ENCODE measurements around the gene TMCO6.

Gene TMCO6

GRCh38 chr5:140627972-140628371, 11.3 kb upstream of the TMCO6 start (continued):
- no peak for TF ChIP-seq TSHZ1 (tag by site-specific recombination; IDR thresholded peaks at IDR 0.05; ENCODE audit: borderline replicate concordance)
- TF ChIP-seq ZNF335 (tag by site-specific recombination; conservative IDR thresholded peaks at IDR 0.05): no peak
- TF ChIP-seq ZNF140 (tag by site-specific recombination; IDR thresholded peaks at IDR 0.05): no peak
- TF ChIP-seq ZNF302 (tag by site-specific recombination; IDR thresholded peaks at IDR 0.05; ENCODE audit: low read depth): no peak
- no peak for TF ChIP-seq ATF2 (tag by site-specific recombination; IDR thresholded peaks at IDR 0.05; ENCODE audit: low read depth)
- TF ChIP-seq ZNF394 (tag by site-specific recombination; IDR thresholded peaks at IDR 0.05; ENCODE audit: borderline replicate concordance): no peak
- TF ChIP-seq GFI1B (tag by site-specific recombination; IDR thresholded peaks at IDR 0.05): no peak
- TF ChIP-seq ZNF214 (tag by site-specific recombination; IDR thresholded peaks at IDR 0.05; ENCODE audit: borderline replicate concordance): no peak
- TF ChIP-seq ZNF132 (tag by site-specific recombination; IDR thresholded peaks at IDR 0.05; ENCODE audit: borderline replicate concordance): no peak
- TF ChIP-seq ZNF174 (tag by site-specific recombination; IDR thresholded peaks at IDR 0.05): no peak
- no peak for TF ChIP-seq ZNF155 (tag by site-specific recombination; IDR thresholded peaks at IDR 0.05)
- TF ChIP-seq TRIM28 (IDR thresholded peaks at IDR 0.05; ENCODE audit: borderline replicate concordance, low read length): peak; percentile 88
- 0 out of 2 replicates have a peak, but pooled peaks have one; percentile 15 for TF ChIP-seq ZNF26 (tag by site-specific recombination; IDR thresholded peaks at IDR 0.05)
- TF ChIP-seq ZNF518A (tag by site-specific recombination; conservative IDR thresholded peaks at IDR 0.05; ENCODE audit: low read depth): peak; percentile 35; the same call in 1 of the 2 replicates
- TF ChIP-seq ZNF626 (tag by site-specific recombination; IDR thresholded peaks at IDR 0.05): peak; percentile 43; the same call in 1 of the 2 replicates

- TF ChIP-seq OVOL3 (tag by site-specific recombination; IDR thresholded peaks at IDR 0.05): no peak
- no peak for TF ChIP-seq ZNF776 (tag by site-specific recombination; IDR thresholded peaks at IDR 0.05; ENCODE audit: borderline replicate concordance)
- TF ChIP-seq BCL11B (tag by site-specific recombination; IDR thresholded peaks at IDR 0.05; ENCODE audit: low read depth): no peak
- TF ChIP-seq SP3 (tag by site-specific recombination; IDR thresholded peaks at IDR 0.05): no peak
- TF ChIP-seq ZXDB (tag by site-specific recombination; IDR thresholded peaks at IDR 0.05): no peak
- no peak for TF ChIP-seq ZNF37A (tag by site-specific recombination; IDR thresholded peaks at IDR 0.05)
- TF ChIP-seq ZNF214 (tag by site-specific recombination; IDR thresholded peaks at IDR 0.05; ENCODE audit: borderline replicate concordance): no peak
- no peak for TF ChIP-seq ZSCAN30 (tag by site-specific recombination; IDR thresholded peaks at IDR 0.05)
- TF ChIP-seq ZNF747 (tag by site-specific recombination; IDR thresholded peaks at IDR 0.05): no peak
- no peak for TF ChIP-seq ZNF266 (tag by site-specific recombination; IDR thresholded peaks at IDR 0.05; ENCODE audit: low read depth)
- TF ChIP-seq ZNF843 (tag by site-specific recombination; IDR thresholded peaks at IDR 0.05): no peak
- H3K4me1 ChIP-seq (ENCODE audit: control insufficient read depth, insufficient read depth, low read length): no peaks in the 10 kb centered on the region
- H3K4me3 ChIP-seq (ENCODE audit: low read depth, low read length): no peak overlapping the region
- H3K9me3 ChIP-seq (ENCODE audit: control insufficient read depth, insufficient read depth, low read depth, low read length): no peaks in the 10 kb centered on the region; the same call in 1 of the 2 replicates
- ChIA-PET CTCF (no interaction called here), POLR2A (no interaction called here)
- H3K36me3 ChIP-seq (ENCODE audit: control insufficient read depth in 2 of 2, insufficient read depth in 1 of 2, low read length in 2 of 2): no peaks in the 10 kb centered on the region
- H3K27ac ChIP-seq (ENCODE audit: extremely low read depth, low read depth, low read length): no peak overlapping the region
Measured at GRCh38 chr5:140628711-140629110, 10.5 kb upstream of the TMCO6 start.

All from HEK293 (cell line).